SU-DHL-6 (cell line): Measurements from ENCODE around the gene SLC51B.

ENCODE experiments used
- H2AFZ ChIP-seq: fragments of 200-600 bp; sonication (generic); 2 replicates; pipeline ENCODE4 v1.6.1; 2014; ENCODE audit warnings: low read depth, mild to moderate bottlenecking, moderate library complexity, mixed read lengths, antibody characterized with exemption, low read length; ENCODE audit not compliant: severe bottlenecking
- H3F3A ChIP-seq: fragments of 200-600 bp; shearing (Covaris generic); 2 replicates; pipeline ENCODE4 v1.6.0; 2016; ENCODE audit warnings: antibody characterized with exemption, mild to moderate bottlenecking; ENCODE audit not compliant: insufficient read depth
- H3K27ac ChIP-seq: fragments of 200-600 bp; sonication (generic); 2 replicates; pipeline ENCODE4 v1.5.1; 2016; ENCODE audit warnings: low read depth, mild to moderate bottlenecking, low read length, moderate library complexity, mixed read lengths
- H3K27me3 ChIP-seq: fragments of 200-600 bp; sonication (generic), shearing (Covaris generic); 2 replicates; pipeline ENCODE4 v1.6.0; 2014; ENCODE audit warnings: mild to moderate bottlenecking, low read length
- H3K36me3 ChIP-seq: fragments of 200-600 bp; sonication (generic); 2 replicates; pipeline ENCODE4 v1.6.1; 2014; ENCODE audit warnings: mild to moderate bottlenecking, low read length, mixed read lengths
- H3K4me2 ChIP-seq: fragments of 300-600, 200-600 bp; shearing (Covaris generic), sonication (generic); 2 replicates; pipeline ENCODE4 v1.6.0; 2014; ENCODE audit warnings: low read length, low read depth, mild to moderate bottlenecking; ENCODE audit not compliant: poor library complexity, severe bottlenecking
- H3K4me3 ChIP-seq: fragments of 200-600 bp; sonication (generic); 2 replicates; pipeline ENCODE4 v1.5.1; 2014; ENCODE audit warnings: antibody characterized with exemption, low read length, mild to moderate bottlenecking, mixed read lengths; ENCODE audit not compliant: insufficient read depth, poor library complexity, severe bottlenecking
- H3K79me2 ChIP-seq: fragments of 200-600 bp; sonication (generic); 2 replicates; pipeline ENCODE4 v1.6.1; 2014; ENCODE audit warnings: mild to moderate bottlenecking, low read length, moderate library complexity; ENCODE audit not compliant: insufficient read depth
- H3K9ac ChIP-seq: fragments of 200-600 bp; sonication (generic); 2 replicates; pipeline ENCODE4 v1.7.0; 2014; ENCODE audit warnings: mild to moderate bottlenecking, low read length
- H3K9me2 ChIP-seq: fragments of 200-600 bp; sonication (generic); replicated peaks from 2 replicates; pipeline ENCODE4 v1.6.1; 2014; ENCODE audit warnings: low read length; ENCODE audit not compliant: insufficient read depth
- H3K9me3 ChIP-seq: fragments of 200-600 bp; sonication (generic); 2 replicates; pipeline ENCODE4 v1.6.1; 2014; ENCODE audit warnings: low read length, mixed read lengths; ENCODE audit not compliant: insufficient read depth
- H4K20me1 ChIP-seq: fragments of 200-600 bp; sonication (generic); 2 replicates; pipeline ENCODE4 v1.6.1; 2014; ENCODE audit warnings: low read depth, mild to moderate bottlenecking, antibody characterized with exemption, low read length, moderate library complexity, mixed read lengths
- EZH2phosphoT487 ChIP-seq: fragments of 200-600 bp; sonication (generic), shearing (Covaris generic); conservative IDR thresholded peaks from 2 replicates; pipeline ENCODE4 v1.6.1; 2018; ENCODE audit warnings: mild to moderate bottlenecking, antibody characterized with exemption, low read length, moderate library complexity, mixed read lengths
- TF ChIP-seq, protein P1 (sequence below): fragments of 200-600 bp; sonication (generic); IDR thresholded peaks from one replicate; pipeline ENCODE4 v1.5.1; 2017; ENCODE audit warnings: antibody characterized with exemption, mild to moderate bottlenecking, low read length, moderate library complexity; ENCODE audit not compliant: insufficient read depth, poor library complexity, severe bottlenecking

Gene SLC51B

GRCh38 chr15:65082303-65082953 lies 37.2 kb downstream of the SLC51B start:
- Histone ChIP-seq H3K4me2 (no peak overlapping the region), H3F3A (no peaks in the 10 kb centered on the region), H3K9ac (no peak overlapping the region), H3K9me2 (no peaks in the 10 kb centered on the region), H4K20me1 (no peaks in the 10 kb centered on the region), H2AFZ (no peak overlapping the region), H3K79me2 (no peaks in the 10 kb centered on the region), H3K27ac (no peak overlapping the region), H3K4me3 (no peak overlapping the region), H3K36me3 (no peaks in the 10 kb centered on the region), H3K9me3 (no peaks in the 10 kb centered on the region), H3K27me3 (no peaks in the 10 kb centered on the region)
- TF ChIP-seq, protein P1, sequence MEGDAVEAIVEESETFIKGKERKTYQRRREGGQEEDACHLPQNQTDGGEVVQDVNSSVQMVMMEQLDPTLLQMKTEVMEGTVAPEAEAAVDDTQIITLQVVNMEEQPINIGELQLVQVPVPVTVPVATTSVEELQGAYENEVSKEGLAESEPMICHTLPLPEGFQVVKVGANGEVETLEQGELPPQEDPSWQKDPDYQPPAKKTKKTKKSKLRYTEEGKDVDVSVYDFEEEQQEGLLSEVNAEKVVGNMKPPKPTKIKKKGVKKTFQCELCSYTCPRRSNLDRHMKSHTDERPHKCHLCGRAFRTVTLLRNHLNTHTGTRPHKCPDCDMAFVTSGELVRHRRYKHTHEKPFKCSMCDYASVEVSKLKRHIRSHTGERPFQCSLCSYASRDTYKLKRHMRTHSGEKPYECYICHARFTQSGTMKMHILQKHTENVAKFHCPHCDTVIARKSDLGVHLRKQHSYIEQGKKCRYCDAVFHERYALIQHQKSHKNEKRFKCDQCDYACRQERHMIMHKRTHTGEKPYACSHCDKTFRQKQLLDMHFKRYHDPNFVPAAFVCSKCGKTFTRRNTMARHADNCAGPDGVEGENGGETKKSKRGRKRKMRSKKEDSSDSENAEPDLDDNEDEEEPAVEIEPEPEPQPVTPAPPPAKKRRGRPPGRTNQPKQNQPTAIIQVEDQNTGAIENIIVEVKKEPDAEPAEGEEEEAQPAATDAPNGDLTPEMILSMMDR: no peak
- TF ChIP-seq EZH2phosphoT487: no peak

GRCh38 chr15:65083262-65083701 lies 38.1 kb downstream of the SLC51B start:
- Histone ChIP-seq H3K4me2 (no peak overlapping the region), H3K9ac (no peak overlapping the region), H3K9me2 (no peaks in the 10 kb centered on the region), H3K36me3 (no peaks in the 10 kb centered on the region), H3K9me3 (no peaks in the 10 kb centered on the region), H4K20me1 (no peaks in the 10 kb centered on the region), H3K27me3 (no peaks in the 10 kb centered on the region), H2AFZ (no peak overlapping the region), H3K4me3 (no peak overlapping the region), H3K79me2 (no peaks in the 10 kb centered on the region), H3K27ac (no peak overlapping the region), H3F3A (no peaks in the 10 kb centered on the region)
- TF ChIP-seq, protein P1: no peak
- no peak for TF ChIP-seq EZH2phosphoT487

- Histone ChIP-seq H3K27ac (no peak overlapping the region), H3K27me3 (no peaks in the 10 kb centered on the region), H3K4me3 (no peak overlapping the region), H3K4me2 (no peak overlapping the region), H3K9ac (no peak overlapping the region), H3K36me3 (no peaks in the 10 kb centered on the region), H3F3A (no peaks in the 10 kb centered on the region), H4K20me1 (no peaks in the 10 kb centered on the region), H3K79me2 (no peaks in the 10 kb centered on the region), H3K9me3 (no peaks in the 10 kb centered on the region), H3K9me2 (no peaks in the 10 kb centered on the region), H2AFZ (no peak overlapping the region)
- TF ChIP-seq, protein P1: no peak
- no peak for TF ChIP-seq EZH2phosphoT487
Measured at GRCh38 chr15:65084500-65085206, 39.5 kb downstream of the SLC51B start.
